ENCODE measurements around the gene PDCL3. TPM values are rescaled to one million over a fixed set of nuclear protein-coding genes. Genes with fewer than 3 reads are reported as not detected.

The PDCL3 gene
- total and polyA plus RNA-seq, 3 experiments from 2014 or later: 46.5 to 54.1 (median 52.0) TPM

- Mint-ChIP-seq H3K4me1 (no peaks in the 10 kb centered on the region), H3K36me3 (no peaks in the 10 kb centered on the region), H3K27me3 (peaks cover 7 to 9% of the 10 kb centered on the region in 2 donors), H3K27ac (peak overlapping the region in 1 of 8 donors; percentile 60), H3K9me3 (no peaks in the 10 kb centered on the region), H3K4me3 (no peak overlapping the region)
- no peak for DNase-seq
- Histone ChIP-seq H3K27me3 (ENCODE audit: insufficient read depth, low read length, poor library complexity, severe bottlenecking) (no peaks in the 10 kb centered on the region), H3K4me3 (ENCODE audit: low read length) (no peak overlapping the region), H3K27ac (ENCODE audit: low read depth, low read length) (no peak overlapping the region), H3K9me3 (ENCODE audit: low read length) (no peaks in the 10 kb centered on the region), H3K36me3 (ENCODE audit: insufficient read depth, low read length) (no peaks in the 10 kb centered on the region), H3K4me1 (ENCODE audit: insufficient read depth, low read length) (peaks cover 4% of the 10 kb centered on the region)
- CTCF ChIA-PET: no interaction called here
- POLR2A ChIA-PET: no interaction called here
These were observed 51.7 kb downstream of the PDCL3 start for GRCh38 chr2:100614455-100615000.

DNA sequence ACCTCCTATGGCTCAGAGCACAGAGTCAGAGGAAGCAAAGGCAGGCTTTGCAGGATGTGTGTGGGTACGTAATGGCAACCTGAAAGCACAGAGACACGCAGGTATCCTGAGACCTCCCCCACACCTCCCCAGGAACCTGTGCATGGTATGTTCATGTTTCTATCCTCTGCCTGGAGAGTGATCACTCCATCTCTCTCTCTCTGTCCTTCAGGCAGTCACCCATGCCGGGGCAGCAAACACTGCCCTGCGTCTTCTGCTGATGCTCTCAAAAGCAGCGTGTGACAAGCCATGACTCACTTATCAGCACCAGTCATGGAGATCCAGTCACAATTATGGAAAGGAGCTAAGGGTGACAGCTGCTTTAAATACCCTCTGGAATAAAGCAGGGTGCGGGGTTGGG is 52.7 kb downstream of the PDCL3 start:
- Histone ChIP-seq H3K4me1 (ENCODE audit: insufficient read depth, low read length) (peaks cover 3% of the 10 kb centered on the region), H3K27me3 (ENCODE audit: insufficient read depth, low read length, poor library complexity, severe bottlenecking) (no peaks in the 10 kb centered on the region), H3K27ac (ENCODE audit: low read depth, low read length) (no peak overlapping the region), H3K4me3 (ENCODE audit: low read length) (no peak overlapping the region), H3K36me3 (ENCODE audit: insufficient read depth, low read length) (no peaks in the 10 kb centered on the region), H3K9me3 (ENCODE audit: low read length) (no peaks in the 10 kb centered on the region)
- H3K27ac Mint-ChIP-seq: no peak overlapping the region
- no peaks in the 10 kb centered on the region for H3K36me3 Mint-ChIP-seq
- DNase-seq: no peak
- no peaks in the 10 kb centered on the region for H3K4me1 Mint-ChIP-seq
- ChIA-PET CTCF (no interaction called here), POLR2A (no interaction called here)
- H3K27me3 Mint-ChIP-seq: peaks cover 7 to 14% of the 10 kb centered on the region in 2 donors
- H3K4me3 Mint-ChIP-seq: no peak overlapping the region
- no peaks in the 10 kb centered on the region for H3K9me3 Mint-ChIP-seq

GRCh38 chr2:100615886-100616285 is 53.1 kb downstream of the PDCL3 start:
- CTCF ChIA-PET: no interaction called here
- H3K4me1 ChIP-seq (ENCODE audit: insufficient read depth, low read length): no peaks in the 10 kb centered on the region

GRCh38 chr2:100616841-100617390 is 54.1 kb downstream of the PDCL3 start:
- Mint-ChIP-seq H3K27me3 (peaks cover 12 to 21% of the 10 kb centered on the region in 2 donors), H3K9me3 (peaks cover 0 to 3% (median 0%) of the 10 kb centered on the region in 5 donors), H3K27ac (peak overlapping the region in 1 of 8 donors; percentile 11), H3K4me3 (no peak overlapping the region), H3K36me3 (peaks cover 0 to 7% (median 0%) of the 10 kb centered on the region in 3 donors), H3K4me1 (no peaks in the 10 kb centered on the region)
- ChIA-PET POLR2A (no interaction called here), CTCF (no interaction called here)
- Histone ChIP-seq H3K27me3 (ENCODE audit: insufficient read depth, low read length, poor library complexity, severe bottlenecking) (no peaks in the 10 kb centered on the region), H3K27ac (ENCODE audit: low read depth, low read length) (no peak overlapping the region), H3K4me3 (ENCODE audit: low read length) (no peak overlapping the region), H3K9me3 (ENCODE audit: low read length) (no peaks in the 10 kb centered on the region), H3K4me1 (ENCODE audit: insufficient read depth, low read length) (no peaks in the 10 kb centered on the region), H3K36me3 (ENCODE audit: insufficient read depth, low read length) (no peaks in the 10 kb centered on the region)
- no peak for DNase-seq

More at GRCh38 chr2:100615886-100616285, 53.1 kb downstream of the PDCL3 start:
- Mint-ChIP-seq H3K36me3 (peaks cover 0 to 3% (median 0%) of the 10 kb centered on the region in 3 donors), H3K4me3 (no peak overlapping the region), H3K4me1 (no peaks in the 10 kb centered on the region), H3K27ac (no peak overlapping the region), H3K27me3 (peaks cover 12 to 16% of the 10 kb centered on the region in 2 donors), H3K9me3 (no peaks in the 10 kb centered on the region)
- no peak for DNase-seq
- Histone ChIP-seq H3K36me3 (ENCODE audit: insufficient read depth, low read length) (no peaks in the 10 kb centered on the region), H3K27me3 (ENCODE audit: insufficient read depth, low read length, poor library complexity, severe bottlenecking) (no peaks in the 10 kb centered on the region), H3K9me3 (ENCODE audit: low read length) (no peaks in the 10 kb centered on the region), H3K27ac (ENCODE audit: low read depth, low read length) (no peak overlapping the region), H3K4me3 (ENCODE audit: low read length) (no peak overlapping the region)
- POLR2A ChIA-PET: no interaction called here

GRCh38 chr2:100619951-100620350 is 57.2 kb downstream of the PDCL3 start:
- Histone ChIP-seq H3K36me3 (ENCODE audit: insufficient read depth, low read length) (no peaks in the 10 kb centered on the region), H3K27me3 (ENCODE audit: insufficient read depth, low read length, poor library complexity, severe bottlenecking) (no peaks in the 10 kb centered on the region), H3K4me1 (ENCODE audit: insufficient read depth, low read length) (no peaks in the 10 kb centered on the region), H3K27ac (ENCODE audit: low read depth, low read length) (no peak overlapping the region), H3K9me3 (ENCODE audit: low read length) (no peaks in the 10 kb centered on the region), H3K4me3 (ENCODE audit: low read length) (no peak overlapping the region)
- peaks cover 12 to 21% of the 10 kb centered on the region in 2 donors for H3K27me3 Mint-ChIP-seq
- H3K4me1 Mint-ChIP-seq: no peaks in the 10 kb centered on the region
- ChIA-PET POLR2A (no interaction called here), CTCF (interaction anchor here (3.1 kb wide), 1 partner anchor 10 kb away, joined by 10 read pairs; no protein-coding TSS in a partner anchor)
- H3K9me3 Mint-ChIP-seq: peaks cover 0 to 7% (median 0%) of the 10 kb centered on the region in 5 donors
- peaks cover 0 to 14% (median 0%) of the 10 kb centered on the region in 3 donors for H3K36me3 Mint-ChIP-seq
- no peak for DNase-seq
- no peak overlapping the region for H3K4me3 Mint-ChIP-seq
- no peak overlapping the region for H3K27ac Mint-ChIP-seq

DNA sequence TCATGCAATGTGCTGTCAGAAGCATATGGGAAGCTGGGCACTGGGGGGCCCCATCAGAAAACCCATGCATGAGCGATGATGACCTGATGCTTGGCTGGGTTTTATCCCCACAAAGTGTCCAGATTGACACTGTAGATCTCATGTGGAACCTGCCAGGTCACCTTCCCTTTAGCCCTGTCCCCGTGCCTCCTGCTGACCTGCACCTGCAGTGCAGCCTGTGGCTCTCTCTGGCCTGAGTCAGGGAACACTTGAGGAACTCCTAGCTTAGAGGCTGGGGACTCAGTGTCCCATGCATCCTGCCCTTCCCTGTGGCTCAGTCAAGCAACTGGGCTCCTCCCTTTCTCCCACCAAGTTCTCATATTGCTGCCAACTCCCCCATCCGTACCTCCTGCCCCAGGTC is 57.7 kb downstream of the PDCL3 start:
- no peaks in the 10 kb centered on the region for H3K4me1 Mint-ChIP-seq
- H3K4me3 Mint-ChIP-seq: no peak overlapping the region
- no peaks in the 10 kb centered on the region for H3K36me3 ChIP-seq (ENCODE audit: insufficient read depth, low read length)
- H3K27ac Mint-ChIP-seq: peak overlapping the region in 1 of 8 donors; percentile 29
- H3K4me1 ChIP-seq (ENCODE audit: insufficient read depth, low read length): no peaks in the 10 kb centered on the region
- DNase-seq: no peak
- no peak overlapping the region for H3K4me3 ChIP-seq (ENCODE audit: low read length)
- peaks cover 0 to 7% (median 0%) of the 10 kb centered on the region in 5 donors for H3K9me3 Mint-ChIP-seq
- ChIA-PET CTCF (interaction anchor here (3.1 kb wide), 1 partner anchor 11 kb away, joined by 10 read pairs; no protein-coding TSS in a partner anchor), POLR2A (no interaction called here)
- no peaks in the 10 kb centered on the region for H3K9me3 ChIP-seq (ENCODE audit: low read length)
- H3K27me3 ChIP-seq (ENCODE audit: insufficient read depth, low read length, poor library complexity, severe bottlenecking): no peaks in the 10 kb centered on the region
- H3K27ac ChIP-seq (ENCODE audit: low read depth, low read length): no peak overlapping the region
- peaks cover 12 to 21% of the 10 kb centered on the region in 2 donors for H3K27me3 Mint-ChIP-seq
- peaks cover 0 to 14% (median 0%) of the 10 kb centered on the region in 3 donors for H3K36me3 Mint-ChIP-seq

- Mint-ChIP-seq H3K36me3 (peaks cover 0 to 14% (median 0%) of the 10 kb centered on the region in 3 donors), H3K27ac (no peak overlapping the region), H3K27me3 (peaks cover 12 to 21% of the 10 kb centered on the region in 2 donors), H3K4me1 (no peaks in the 10 kb centered on the region), H3K4me3 (no peak overlapping the region), H3K9me3 (peaks cover 0 to 7% (median 0%) of the 10 kb centered on the region in 5 donors)
- DNase-seq: no peak
- Histone ChIP-seq H3K4me3 (ENCODE audit: low read length) (no peak overlapping the region), H3K9me3 (ENCODE audit: low read length) (no peaks in the 10 kb centered on the region), H3K36me3 (ENCODE audit: insufficient read depth, low read length) (no peaks in the 10 kb centered on the region), H3K27ac (ENCODE audit: low read depth, low read length) (no peak overlapping the region), H3K4me1 (ENCODE audit: insufficient read depth, low read length) (no peaks in the 10 kb centered on the region), H3K27me3 (ENCODE audit: insufficient read depth, low read length, poor library complexity, severe bottlenecking) (no peaks in the 10 kb centered on the region)
- POLR2A ChIA-PET: interaction anchor here (0.7 kb wide), 1 partner anchor 381 kb away, joined by 3 read pairs; the partner anchor contains the start of gene RPL31
- CTCF ChIA-PET: interaction anchor here (2.9 kb wide), 1 partner anchor 12 kb away, joined by 12 read pairs; no protein-coding TSS in a partner anchor
These were observed 58.7 kb downstream of the PDCL3 start for GRCh38 chr2:100621371-100621951.

DNA sequence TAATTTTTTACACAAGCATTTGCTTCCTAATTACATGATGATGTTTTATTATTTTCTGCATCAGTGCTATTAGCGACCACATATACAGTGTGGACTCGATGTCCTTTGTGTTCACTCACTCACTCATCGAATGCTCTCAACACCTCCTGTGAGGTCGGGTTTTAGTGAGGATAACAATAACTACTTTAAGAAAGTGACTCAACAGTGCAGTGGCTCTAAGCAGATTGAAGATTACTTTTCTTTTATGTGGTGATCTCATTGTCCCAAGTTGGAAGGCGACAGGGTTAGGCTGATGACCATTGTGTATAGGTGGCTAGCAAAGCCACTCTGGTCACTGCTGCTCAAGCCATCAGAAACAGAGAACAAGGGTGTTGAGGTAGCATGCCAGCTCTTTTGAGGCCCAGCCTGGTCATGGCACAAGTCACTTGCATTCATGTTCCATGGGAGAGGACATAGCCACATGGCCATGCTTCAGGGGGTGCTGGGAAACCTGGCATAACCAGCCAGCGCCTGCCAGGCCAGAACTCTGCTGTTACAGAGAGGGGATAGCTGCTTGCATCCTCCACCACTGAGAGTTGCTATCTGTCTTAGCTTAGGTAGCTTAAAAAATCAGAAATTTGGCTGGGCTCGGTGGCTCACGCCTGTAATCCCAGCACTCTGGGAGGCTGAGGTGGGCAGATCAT is 60.4 kb downstream of the PDCL3 start:
- Histone ChIP-seq H3K27me3 (ENCODE audit: insufficient read depth, low read length, poor library complexity, severe bottlenecking) (no peaks in the 10 kb centered on the region), H3K9me3 (ENCODE audit: low read length) (no peaks in the 10 kb centered on the region), H3K4me1 (ENCODE audit: insufficient read depth, low read length) (no peaks in the 10 kb centered on the region), H3K36me3 (ENCODE audit: insufficient read depth, low read length) (no peaks in the 10 kb centered on the region), H3K4me3 (ENCODE audit: low read length) (no peak overlapping the region), H3K27ac (ENCODE audit: low read depth, low read length) (no peak overlapping the region)
- CTCF ChIA-PET: interaction anchor here (2.9 kb wide), 1 partner anchor 14 kb away, joined by 12 read pairs; no protein-coding TSS in a partner anchor
- H3K27ac Mint-ChIP-seq: no peak overlapping the region
- H3K36me3 Mint-ChIP-seq: peaks cover 0 to 14% (median 0%) of the 10 kb centered on the region in 3 donors
- H3K4me1 Mint-ChIP-seq: peaks cover 5 to 10% (median 7%) of the 10 kb centered on the region in 3 donors
- DNase-seq: no peak
- peaks cover 0 to 7% (median 0%) of the 10 kb centered on the region in 5 donors for H3K9me3 Mint-ChIP-seq
- no peak overlapping the region for H3K4me3 Mint-ChIP-seq
- peaks cover 12 to 19% of the 10 kb centered on the region in 2 donors for H3K27me3 Mint-ChIP-seq
- POLR2A ChIA-PET: no interaction called here
